NCI-H82 treated with DMSO at 0.1 percent for 48 hours (cell line): ENCODE results near the gene PKD2L1.
"Not testable (repeated sequence)": the region's sequence is repeated elsewhere in the genome, so short reads cannot be mapped to it uniquely, and the experiment has no call there.

ENCODE experiments used
- DNase-seq: peaks from one replicate; lab custom pipeline; 2025; ENCODE audit not compliant: unreplicated experiment; lab: John Stamatoyannopoulos, UW

The PKD2L1 gene

DNA sequence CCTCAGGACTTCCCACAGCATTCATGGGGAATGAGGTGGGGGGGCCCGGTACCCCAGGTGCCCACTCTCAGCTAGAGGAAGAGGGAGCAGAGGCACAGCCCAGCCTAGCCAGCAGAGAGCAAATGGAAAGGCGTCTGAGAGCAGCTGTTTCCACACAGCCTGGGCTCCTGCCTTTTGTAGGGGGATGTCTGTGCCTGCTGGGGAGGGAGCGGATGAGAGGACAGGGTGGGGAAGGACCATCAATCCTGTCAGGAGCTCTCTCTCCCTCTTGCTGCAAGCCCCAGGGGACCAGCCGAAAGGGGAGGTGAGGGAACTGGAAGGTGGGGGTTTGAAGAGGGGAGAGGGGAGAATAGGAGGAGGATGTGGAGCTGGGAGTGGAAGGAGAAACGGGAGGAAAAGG, at the start of gene PKD2L1:
PKD2L1 (minus strand) TSS at position 150 of the 400 bp plus-strand sequence; CDS start at position 25, 125 bp downstream.
- DNase-seq = no peak

DNA sequence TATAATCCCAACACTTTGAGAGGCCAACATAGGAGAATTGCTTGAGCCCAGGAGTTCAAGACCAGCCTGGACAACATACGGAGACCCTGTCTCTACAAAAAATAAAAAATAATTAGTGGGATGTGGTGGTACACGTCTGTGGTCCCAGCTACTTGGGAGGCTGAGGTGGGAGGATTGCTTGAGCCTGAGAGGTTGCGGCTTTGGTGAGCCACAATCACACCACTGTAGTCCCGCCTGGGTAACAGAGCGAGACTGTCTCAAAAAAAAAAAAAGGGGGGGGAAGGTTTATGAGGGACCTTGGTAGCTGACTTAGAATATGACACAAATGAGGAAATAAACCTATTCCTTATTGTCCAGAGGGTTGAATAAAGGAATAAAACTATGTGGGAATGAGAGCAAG, 47.8 kb upstream of the PKD2L1 start:
- DNase-seq = no peak

DNA sequence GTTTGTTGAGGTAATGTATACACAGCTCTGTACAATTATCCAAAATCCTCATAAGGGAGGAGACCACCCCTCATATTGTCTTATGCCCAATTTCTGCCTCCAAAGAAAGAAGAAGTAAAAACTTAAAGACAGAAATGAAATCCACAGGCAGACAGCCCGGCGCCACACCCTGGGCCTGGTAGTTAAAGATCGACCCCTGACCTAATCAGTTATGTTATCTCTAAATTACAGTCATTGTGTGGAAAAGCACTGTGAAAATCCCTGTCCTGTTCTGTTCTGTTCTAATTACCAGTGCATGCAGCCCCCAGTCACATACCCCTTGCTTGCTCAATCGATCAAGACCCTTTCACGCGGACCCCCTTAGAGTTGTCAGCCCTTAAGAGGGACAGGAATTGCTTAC, 46.6 kb upstream of the PKD2L1 start:
- not testable (repeated sequence) for DNase-seq

DNA sequence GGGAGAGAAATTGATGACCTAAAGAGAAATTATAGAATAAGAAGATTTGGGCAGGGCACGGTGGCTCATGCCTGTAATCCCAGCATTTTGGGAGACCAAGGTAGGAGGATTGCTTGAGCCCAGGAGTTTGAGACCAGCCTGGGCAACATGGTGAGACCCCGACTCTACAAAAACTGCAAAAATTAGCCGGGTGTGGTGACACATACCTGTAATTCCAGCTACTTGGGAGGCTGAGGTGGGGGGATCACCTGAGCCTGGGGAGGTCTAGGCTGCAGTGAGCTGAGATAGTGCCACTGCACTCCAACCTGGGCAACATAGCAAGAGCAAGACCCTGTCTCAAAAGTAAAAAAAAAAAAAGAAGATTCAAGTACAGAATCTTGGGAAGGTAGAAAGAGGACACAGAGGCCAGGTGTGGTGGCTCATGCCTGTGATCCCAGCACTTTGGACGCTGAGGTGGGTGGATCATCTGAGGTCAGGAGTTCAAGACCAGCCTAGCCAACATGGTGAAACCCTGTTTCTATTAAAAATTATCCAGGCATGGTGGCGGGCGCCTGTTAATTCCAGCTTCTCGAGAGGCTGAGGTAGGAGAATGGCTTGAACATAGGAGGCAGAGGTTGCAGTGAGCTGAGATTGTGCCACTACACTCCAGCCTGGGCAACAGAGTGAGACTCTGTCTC, 44.8 kb upstream of the PKD2L1 start:
- not testable (repeated sequence) for DNase-seq

DNA sequence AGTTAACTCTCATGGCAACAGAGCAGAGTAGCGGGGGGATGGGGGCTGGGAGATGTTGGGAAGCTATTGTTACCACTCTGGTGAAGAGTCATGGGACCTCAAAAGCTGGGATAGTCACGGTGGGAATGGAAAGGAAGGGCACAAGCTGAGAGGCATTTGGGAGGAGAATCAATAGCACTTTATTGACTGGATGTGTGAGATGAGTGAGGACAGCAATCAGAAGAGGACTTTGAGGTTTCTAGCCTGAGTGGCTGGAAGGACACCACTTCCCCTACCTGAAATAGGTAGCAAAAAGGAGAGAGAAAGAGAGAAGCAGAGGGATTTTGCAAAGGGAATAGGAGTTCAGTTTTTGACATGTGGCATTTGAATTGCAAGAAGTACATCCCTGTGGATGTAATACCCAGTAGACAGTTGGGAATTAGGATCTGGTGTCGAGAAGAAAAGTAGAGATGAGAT, 44.2 kb upstream of the PKD2L1 start:
- DNase-seq = no peak

DNA sequence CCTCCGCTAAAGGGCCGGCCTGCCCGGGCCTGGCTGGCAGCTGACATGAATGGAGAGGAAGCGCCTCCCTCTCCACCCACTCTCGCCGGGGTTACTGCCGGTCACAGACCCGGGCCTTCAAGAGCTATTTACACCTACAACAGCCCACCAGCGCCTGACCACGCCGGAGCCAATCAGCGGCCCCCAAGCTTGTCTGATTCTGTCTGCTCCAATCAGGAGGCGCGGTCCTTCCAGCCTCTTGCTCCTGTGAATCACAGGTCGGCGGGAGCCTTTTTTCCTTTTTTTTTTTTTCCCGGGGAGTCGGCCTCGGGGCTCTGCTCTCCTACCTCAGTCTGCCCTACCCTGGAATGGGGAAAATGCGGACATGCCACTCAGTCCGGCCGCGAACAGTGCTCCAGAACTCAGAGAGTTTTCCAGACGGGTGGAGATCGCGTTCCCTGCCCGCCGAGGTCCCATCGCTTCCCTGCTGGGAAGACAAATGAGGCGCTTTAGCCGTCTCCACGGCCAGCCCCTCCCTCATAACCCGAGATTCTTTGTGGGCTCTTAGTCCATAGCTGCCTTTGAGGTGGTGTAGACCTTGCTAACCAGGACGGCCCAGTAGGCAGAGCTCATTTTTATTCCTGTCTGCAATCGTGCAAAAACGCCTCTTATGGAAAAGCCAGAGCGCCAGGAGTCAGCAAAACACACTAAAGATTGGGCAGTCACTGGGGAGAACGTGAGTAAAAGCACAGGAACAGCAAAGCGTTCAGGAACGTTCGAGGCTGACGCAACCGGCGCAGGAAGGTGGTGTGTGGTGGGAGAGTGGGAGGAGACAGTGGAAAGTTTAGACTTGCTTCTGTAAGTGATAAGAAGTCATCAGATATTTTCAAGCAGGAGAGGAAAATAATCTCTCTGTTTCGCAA, 43.5 kb upstream of the PKD2L1 start:
- DNase-seq = peak; percentile 91

DNA sequence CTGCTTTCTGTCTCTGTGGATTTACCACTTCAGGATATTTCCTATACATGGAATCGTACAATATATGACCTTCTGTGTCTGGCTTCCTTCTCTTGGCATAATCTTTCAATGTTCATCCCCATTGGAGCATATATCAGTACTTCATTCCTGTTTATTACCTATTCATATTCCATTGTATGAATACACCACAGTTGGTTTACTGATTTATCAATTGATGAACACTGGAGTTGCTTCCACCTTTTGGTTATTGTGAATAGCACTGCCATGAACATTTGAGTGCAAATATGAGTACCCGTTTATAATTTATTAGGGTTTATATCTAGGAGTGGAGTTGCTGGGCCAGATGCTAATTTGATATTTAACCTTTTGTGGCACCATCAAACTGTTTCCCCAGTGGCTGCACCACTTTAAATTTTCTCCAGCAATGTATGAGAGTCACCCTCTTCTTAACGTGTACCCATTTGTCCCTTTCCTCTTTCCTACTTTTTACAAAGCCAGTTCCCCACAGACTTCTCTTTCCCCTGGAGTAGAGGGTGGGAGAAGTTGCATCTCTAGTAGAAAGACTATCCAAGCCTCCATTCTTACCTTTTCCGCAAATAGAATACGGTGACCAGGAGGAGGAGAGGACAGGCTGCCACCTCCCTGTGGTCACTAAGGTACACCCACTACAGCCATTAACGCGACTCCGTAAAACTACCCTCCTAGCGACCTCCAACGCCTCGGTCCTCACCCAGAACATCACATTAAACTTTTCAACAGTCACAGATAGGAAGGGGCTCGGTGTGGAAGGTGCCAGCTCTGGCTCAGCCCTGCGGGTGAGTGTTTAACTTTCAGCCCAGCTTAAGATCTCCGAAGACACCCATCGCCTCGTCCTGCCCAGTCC, 42.6 kb upstream of the PKD2L1 start:
- no peak for DNase-seq

DNA sequence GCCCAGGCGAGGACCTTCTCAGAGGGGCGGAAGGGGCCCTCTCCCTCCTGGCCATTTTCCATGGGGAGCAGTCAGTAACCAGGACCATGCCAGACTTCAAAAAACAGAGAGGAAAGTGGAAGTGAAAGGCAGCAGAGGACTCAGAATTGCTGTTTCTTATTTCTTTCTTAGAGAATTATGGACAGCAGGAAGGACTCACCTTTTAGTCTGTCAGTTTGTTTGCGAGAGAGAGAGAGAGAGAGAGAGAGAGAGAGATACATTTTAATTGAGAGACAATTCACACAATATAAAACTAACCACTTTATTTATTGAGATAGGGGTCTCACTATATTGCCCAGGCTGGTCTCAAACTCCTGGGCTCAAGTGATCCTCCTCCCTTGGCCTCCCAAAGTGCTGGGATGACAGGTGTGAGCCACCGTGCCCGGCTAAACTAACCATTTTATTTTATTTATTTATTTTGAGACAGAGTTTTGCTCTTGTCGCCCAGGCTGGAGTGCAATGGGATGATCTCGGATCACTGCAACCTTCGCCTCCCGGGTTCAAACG, 41.5 kb upstream of the PKD2L1 start:
- no peak for DNase-seq

DNA sequence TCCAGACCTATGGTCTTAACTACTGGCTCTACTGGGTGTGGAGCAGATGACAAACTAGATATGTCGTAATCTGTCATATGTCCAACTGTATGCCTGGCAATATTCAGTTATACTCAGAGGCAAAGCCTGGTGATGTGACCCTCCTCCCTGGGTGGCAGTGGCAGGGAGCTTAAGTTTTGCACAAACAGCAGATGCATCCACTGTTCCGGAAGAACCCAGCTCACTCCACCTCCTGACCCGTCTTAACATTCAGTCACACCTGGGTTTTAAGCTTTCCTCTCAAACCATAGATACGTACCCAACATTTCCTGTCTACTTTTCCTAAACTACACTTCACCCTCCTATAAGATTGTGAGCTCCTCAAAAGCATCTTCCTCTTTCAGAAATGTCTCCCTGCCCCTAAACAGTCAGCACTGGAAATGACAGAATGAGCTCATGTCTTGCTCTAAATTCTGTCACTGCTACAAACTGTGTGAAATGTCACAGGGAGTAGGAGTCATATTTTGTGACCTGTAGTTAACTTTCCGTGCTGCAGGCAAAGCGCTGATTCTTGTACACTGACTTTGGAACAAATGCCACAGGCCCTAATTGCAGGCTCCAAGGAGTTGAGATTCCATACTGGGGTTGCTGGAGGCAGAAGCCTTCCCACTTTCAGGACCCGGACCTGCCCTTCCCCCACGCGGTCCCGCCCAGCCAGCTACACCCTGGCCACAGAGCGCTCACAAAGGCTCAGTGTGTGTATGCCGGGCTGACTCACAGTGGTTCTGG, 40.9 kb upstream of the PKD2L1 start:
- DNase-seq = no peak

DNA sequence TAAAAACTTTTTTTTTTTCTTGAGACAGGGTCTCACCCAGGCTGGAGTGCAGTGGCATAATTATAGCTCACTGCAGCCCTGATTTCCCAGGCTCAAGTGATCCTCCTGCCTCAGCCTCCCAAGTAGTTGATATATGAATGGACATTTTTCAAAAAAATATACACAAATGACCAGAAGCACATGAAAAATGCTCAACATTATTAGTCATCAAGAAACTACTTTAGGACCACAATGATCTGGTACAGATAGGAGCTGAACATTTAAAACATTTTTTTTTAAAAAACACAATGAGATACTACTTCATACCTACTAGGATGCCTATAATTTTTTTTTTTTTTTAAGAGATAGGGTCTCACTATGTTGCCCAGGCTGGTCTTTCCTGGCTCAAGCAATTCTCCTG, 38.7 kb upstream of the PKD2L1 start:
- no peak for DNase-seq

DNA sequence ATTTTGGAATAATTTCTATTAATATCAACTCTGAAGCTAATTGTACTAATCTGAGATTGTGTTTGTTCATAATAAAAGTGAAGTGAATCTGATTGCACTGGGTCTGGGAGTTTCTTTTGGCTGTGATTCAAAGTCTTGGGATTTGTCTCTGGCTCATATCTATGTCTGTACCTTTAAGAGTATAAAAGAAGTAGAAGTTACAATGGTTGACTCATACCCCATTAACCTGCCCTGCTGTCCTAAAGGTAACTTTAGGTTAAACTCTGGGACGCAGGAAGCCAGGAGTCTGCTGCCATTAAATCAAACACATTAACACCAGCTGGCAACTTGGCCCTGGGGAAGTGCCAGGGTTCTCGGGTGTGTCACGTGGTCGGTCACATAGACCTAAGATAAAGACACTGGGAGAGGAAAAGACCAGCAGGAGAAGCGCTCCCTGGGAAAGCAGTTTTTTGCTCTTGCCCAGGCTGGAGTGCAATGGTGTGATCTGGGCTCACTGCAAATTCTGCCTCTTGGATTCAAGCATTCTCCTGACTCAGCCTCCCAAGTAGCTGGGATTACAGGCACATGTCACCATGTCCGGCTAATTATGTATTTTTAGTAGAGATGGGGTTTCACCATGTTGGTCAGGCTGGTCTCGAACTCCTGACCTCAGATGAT, 34.8 kb upstream of the PKD2L1 start:
- peak; percentile 30 for DNase-seq

DNA sequence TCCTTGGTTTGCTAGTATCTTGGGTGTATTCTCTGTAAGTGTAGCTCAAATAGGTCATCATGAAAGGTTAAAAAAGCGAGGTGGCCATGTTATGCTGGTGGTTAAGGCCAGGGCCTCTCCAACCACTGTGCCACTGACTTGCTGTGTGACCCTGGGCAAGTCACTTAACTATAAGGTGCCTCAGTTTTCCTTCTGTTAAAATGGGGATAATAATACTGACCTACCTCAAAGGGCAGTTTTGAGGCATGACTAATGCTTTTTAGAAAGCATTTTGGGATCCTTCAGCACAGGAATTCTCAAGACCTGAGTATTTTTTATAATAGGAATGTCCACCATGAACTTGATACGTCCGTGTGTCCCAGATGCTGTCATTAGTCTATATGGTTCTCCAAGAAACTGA, 34.1 kb upstream of the PKD2L1 start:
- no peak for DNase-seq

DNA sequence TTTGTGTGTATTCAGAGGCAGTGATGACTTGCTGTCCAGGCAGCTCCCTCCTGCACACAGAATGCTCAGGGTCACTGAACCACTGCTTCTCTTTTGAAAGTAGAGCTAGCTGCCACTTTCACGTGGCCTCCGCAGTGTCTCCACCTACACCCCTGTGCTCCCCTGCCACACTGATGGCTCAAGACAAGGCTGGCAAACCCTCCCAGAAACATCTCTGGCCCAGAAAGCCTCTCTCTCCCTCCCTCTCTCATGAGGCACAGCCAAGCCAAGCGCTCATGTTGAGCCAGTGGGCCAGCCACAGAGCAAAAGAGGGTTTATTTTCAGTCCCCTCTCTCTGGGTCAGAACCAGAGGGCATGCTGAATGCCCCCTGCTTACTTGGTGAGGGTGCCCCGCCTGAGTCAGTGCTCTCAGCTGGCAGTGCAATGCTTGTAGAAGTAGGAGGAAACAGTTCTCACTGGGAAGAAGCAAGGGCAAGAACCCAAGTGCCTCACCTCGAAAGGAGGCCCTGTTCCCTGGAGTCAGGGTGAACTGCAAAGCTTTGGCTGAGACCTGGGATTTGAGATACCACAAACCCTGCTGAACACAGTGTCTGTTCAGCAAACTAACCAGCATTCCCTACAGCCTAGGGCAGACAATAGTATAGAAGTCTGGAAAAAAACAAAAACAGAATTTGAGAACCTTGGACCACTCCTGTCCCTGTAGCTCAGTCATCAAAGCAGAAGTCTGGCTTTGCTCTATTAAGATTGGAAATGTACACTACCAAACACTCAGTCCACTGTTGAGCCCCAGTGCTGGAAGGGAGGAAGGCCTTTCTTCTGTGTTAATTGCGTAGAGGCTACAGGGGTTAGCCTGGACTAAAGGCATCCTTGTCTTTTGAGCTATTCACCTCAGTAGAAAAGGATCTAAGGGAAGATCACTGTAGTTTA, 32.8 kb upstream of the PKD2L1 start:
- no peak for DNase-seq

DNA sequence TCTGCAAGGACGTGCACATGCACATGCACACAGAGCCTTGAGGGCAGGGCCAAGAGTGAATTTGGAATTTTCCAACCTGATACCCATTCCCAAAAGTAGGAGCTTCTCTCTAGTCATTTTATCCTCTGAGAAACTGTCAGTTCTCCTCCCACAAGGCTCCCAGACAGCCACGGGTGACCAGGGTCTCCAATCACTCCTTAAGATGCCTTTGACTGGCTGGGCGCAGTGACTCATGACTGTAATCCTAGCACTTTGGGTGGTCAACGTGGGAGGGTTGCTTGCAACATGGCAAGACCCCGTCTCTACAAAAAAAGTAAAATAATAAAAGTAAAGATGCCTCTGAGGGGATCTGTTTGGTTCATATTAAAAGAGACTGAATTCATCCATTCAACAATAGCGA, 30.2 kb upstream of the PKD2L1 start:
- no peak for DNase-seq

DNA sequence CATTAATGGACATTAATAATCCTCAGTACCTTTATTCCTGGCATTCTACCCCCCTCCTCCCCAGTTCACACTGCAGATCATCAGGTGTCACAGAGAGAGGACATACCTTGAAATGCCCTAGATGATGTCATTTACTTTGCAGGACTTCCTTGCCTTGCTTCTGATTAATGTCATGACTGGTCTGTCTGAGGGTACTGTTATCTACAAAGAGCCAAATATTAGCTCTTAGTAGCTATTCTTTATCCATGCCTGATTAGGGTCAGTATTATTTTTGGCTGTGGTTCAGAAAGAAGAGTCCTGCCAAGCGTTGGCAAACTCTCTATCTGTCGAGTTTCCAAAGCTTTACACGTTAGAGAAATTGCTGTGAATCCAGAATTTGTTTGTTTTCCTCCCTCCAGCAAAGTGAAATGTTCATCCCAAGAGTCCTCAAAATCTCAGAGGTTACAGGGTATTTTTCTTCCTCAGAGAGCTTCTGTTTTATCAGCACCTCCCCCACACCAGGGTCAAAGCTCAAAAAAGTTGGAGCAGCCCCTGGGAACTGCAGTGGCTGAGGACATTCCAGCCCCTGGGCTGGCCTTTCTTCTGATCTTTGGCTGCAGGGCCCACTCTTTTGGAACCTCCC, 29.6 kb upstream of the PKD2L1 start:
- DNase-seq = no peak

DNA sequence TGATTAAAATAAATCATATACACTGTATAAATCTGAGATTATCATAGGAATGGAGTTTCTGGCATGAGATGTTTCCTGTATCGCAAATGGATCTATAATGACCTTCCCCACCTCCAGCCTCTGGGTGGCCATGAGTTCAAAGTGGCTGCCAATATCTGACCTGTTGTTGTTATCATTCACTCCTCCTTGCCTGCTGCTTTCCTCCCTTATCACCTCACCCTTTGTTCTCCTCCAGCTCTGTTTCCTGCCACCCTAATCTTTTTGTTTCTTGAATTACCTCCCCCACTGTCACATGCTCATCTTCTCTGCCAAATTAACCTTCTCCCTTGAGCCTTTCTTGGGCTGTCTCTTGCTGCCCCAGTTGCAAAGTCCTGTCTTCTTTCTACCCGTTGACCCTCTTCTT, 29.0 kb upstream of the PKD2L1 start:
- no peak for DNase-seq

DNA sequence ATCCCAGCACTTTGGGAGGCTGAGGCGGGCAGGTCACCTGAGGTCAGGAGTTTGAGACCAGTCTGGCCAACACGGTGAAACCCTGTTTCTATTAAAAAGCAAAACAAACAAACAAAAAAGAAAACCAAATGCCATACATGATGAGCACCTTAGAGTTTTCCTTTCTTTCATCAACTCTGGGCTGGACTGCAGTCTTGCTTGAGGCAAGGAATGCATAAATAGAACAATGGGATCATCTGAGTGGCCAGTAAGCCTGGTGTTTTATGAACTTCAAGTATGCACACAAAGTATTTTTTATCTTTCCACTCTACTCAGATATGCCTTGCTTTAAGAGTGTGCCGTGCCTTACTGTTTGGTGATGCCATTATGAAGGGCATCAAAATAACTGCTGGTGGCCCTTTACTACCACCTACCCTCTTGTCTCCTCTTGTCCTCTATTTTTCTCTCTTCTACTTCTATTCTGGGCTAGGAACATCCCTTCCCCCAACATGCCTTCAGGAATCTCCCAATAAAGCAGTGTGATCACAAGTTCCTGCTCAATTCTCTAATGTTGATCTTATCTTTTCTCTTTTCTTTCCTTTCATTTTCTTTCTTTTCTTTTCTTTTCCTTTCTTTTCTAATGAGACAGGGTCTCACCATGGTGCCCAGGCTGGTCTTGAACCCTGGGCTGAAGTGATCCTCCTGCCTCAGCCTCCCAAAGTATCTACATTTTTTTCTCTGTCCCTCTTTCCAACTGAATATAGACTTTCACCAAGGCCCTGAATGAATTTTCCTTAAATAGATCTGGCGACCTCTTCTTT, 27.2 kb upstream of the PKD2L1 start:
- DNase-seq = no peak
